GM23248 (cell line): ENCODE measurements around the gene OR56A4. TPM values are rescaled to one million over a fixed set of nuclear protein-coding genes. Genes with fewer than 3 reads are reported as not detected.

ENCODE experiments used
- DNase-seq: peaks from one replicate; pipeline ENCODE4 v3.0.0-alpha.2; 2015
- H2AFZ ChIP-seq: fragments of 200-600 bp; sonication (generic); 2 replicates; pipeline ENCODE4 v1.6.1; 2016; ENCODE audit warnings: antibody characterized with exemption
- H3F3A ChIP-seq: fragments of 200-600 bp; sonication (generic); 2 replicates; pipeline ENCODE4 v1.6.1; 2016; ENCODE audit warnings: mild to moderate bottlenecking, antibody characterized with exemption, mixed run types; ENCODE audit not compliant: insufficient read depth
- H3K27ac ChIP-seq: fragments of 200-600 bp; sonication (generic); 2 replicates; pipeline ENCODE4 v1.5.1; 2016; ENCODE audit warnings: mild to moderate bottlenecking
- H3K27me3 ChIP-seq: fragments of 200-600 bp; sonication (generic); replicated peaks from 2 replicates; pipeline ENCODE4 v1.6.1; 2016; ENCODE audit warnings: mild to moderate bottlenecking; ENCODE audit not compliant: insufficient read depth
- H3K36me3 ChIP-seq: fragments of 200-600 bp; sonication (generic); 2 replicates; pipeline ENCODE4 v1.6.1; 2016; ENCODE audit warnings: low read depth, mild to moderate bottlenecking
- H3K4me1 ChIP-seq: fragments of 200-600 bp; sonication (generic); 2 replicates; pipeline ENCODE4 v1.6.1; 2016; ENCODE audit warnings: mild to moderate bottlenecking; ENCODE audit not compliant: insufficient read depth
- H3K4me2 ChIP-seq: fragments of 200-600 bp; sonication (generic); one replicate; pipeline ENCODE4 v1.6.1; 2016; ENCODE audit warnings: mild to moderate bottlenecking; ENCODE audit not compliant: unreplicated experiment
- H3K4me3 ChIP-seq: fragments of 200-600 bp; sonication (generic); 2 replicates; pipeline ENCODE4 v1.5.1; 2016; ENCODE audit warnings: mild to moderate bottlenecking
- H3K79me2 ChIP-seq: fragments of 200-600 bp; sonication (generic); 2 replicates; pipeline ENCODE4 v1.6.1; 2016; ENCODE audit warnings: mild to moderate bottlenecking; ENCODE audit not compliant: insufficient read depth
- H3K9ac ChIP-seq: fragments of 200-600 bp; sonication (generic); 2 replicates; pipeline ENCODE4 v1.6.1; 2016; ENCODE audit warnings: mild to moderate bottlenecking
- H3K9me2 ChIP-seq: fragments of 200-600 bp; sonication (generic); 2 replicates; pipeline ENCODE4 v1.6.1; 2016; ENCODE audit warnings: mixed run types, mild to moderate bottlenecking, moderate library complexity; ENCODE audit not compliant: insufficient read depth
- H3K9me3 ChIP-seq: fragments of 200-600 bp; sonication (generic); one replicate; pipeline ENCODE4 v1.6.1; 2017; ENCODE audit warnings: low read depth
- H4K20me1 ChIP-seq: fragments of 200-600 bp; sonication (generic); 2 replicates; pipeline ENCODE4 v1.6.0; 2016; ENCODE audit not compliant: insufficient read depth
- EZH2 ChIP-seq: fragments of 200-600 bp; sonication (generic); IDR thresholded peaks from 2 replicates; pipeline ENCODE4 v1.6.1; 2018; ENCODE audit warnings: antibody characterized with exemption, mild to moderate bottlenecking; ENCODE audit not compliant: insufficient read depth, poor library complexity, severe bottlenecking
- EZH2phosphoT487 ChIP-seq: fragments of 200-600 bp; sonication (generic); IDR thresholded peaks from 2 replicates; pipeline ENCODE4 v1.6.1; 2018; ENCODE audit warnings: antibody characterized with exemption, moderate library complexity, mild to moderate bottlenecking, low read depth; ENCODE audit not compliant: insufficient read depth
- WGBS, 2 experiments: methylation state at CpG; one replicate each; pipeline ENCODE4 v1.1.6; 2015 to 2017; ENCODE audit warnings: low lambda C conversion rate in 2 of 2, low coverage in 1 of 2; ENCODE audit errors: missing lambda C conversion rate in 2 of 2; 5-methylcytosine and 5-hydroxymethylcytosine counted together
- in situ Hi-C: fragments of 300-500 bp; cut with MboI; formaldehyde crosslinking; loops from 2 replicates; pipeline ENCODE4 v1.15.0; 2020
- polyA plus RNA-seq: library from polyadenylated mRNA; unstranded; fragments of >200 nt; fragmentation: Nextera tagmentation; extraction: Ambion mirVana; gene quantifications from 2 replicates; pipeline ENCODE4 v1.2.1, GENCODE V29; 2016
- small RNA-seq: library from RNA; depleted of rRNA; stranded (forward); fragments of <200 nt; gene quantifications from one replicate; pipeline ENCODE3, GENCODE V24; 2014; ENCODE audit warnings: low read depth, low replicate concordance
- total RNA-seq: library from RNA; depleted of rRNA; stranded (reverse); fragments of >200 nt; shearing (Covaris generic); gene quantifications from 2 replicates; pipeline ENCODE4 v1.2.3, GENCODE V29; 2014; rRNA removed

OR56A4 gene
- total and polyA plus RNA-seq, 2 experiments from 2014 or later: not detected

- H3K79me2 ChIP-seq: no peaks in the 10 kb centered on the region
- H3K4me3 ChIP-seq: no peak overlapping the region
- no peak overlapping the region for H3K4me2 ChIP-seq
- in situ Hi-C loops: no loop called here
- DNase-seq: no peak
- 34 to 36% methylated on average over 3 of the region's 3 CpGs for WGBS, 2 experiments
- no peak overlapping the region for H3K9ac ChIP-seq
- no peaks in the 10 kb centered on the region for H3K9me2 ChIP-seq
- no peaks in the 10 kb centered on the region for H3F3A ChIP-seq
- H3K27me3 ChIP-seq: no peaks in the 10 kb centered on the region
- no peak overlapping the region for H2AFZ ChIP-seq
- H3K9me3 ChIP-seq: no peaks in the 10 kb centered on the region
- H3K4me1 ChIP-seq: no peaks in the 10 kb centered on the region
- H3K36me3 ChIP-seq: no peaks in the 10 kb centered on the region
- H3K27ac ChIP-seq: no peak overlapping the region
- no peaks in the 10 kb centered on the region for H4K20me1 ChIP-seq
- no peak for TF ChIP-seq EZH2
- no peak for TF ChIP-seq EZH2phosphoT487
Observed at GRCh38 chr11:5955586-5955985, 51.2 kb downstream of the OR56A4 start.

Small RNAs within 50 kb of the gene (small RNA-seq; reads per million reads assigned to genes)
- not detected for gene RNA5SP329

Other genes starting within 250 kb of the OR56A4 start
- not detected in 2 replicates for gene OR52N5, start 223.6 kb downstream of the OR56A4 start, total RNA-seq
- not detected in 2 replicates for gene OR52N5, start 223.6 kb downstream of the OR56A4 start, polyA plus RNA-seq
- not detected in 2 replicates for gene OR52N1, start 215.7 kb downstream of the OR56A4 start, total RNA-seq
- not detected in 2 replicates for gene OR52N1, start 215.7 kb downstream of the OR56A4 start, polyA plus RNA-seq
- not detected in 2 replicates for gene OR52N2, start 198.0 kb downstream of the OR56A4 start, total RNA-seq
- gene OR52N2, start 198.0 kb downstream of the OR56A4 start, polyA plus RNA-seq: not detected in 2 replicates
- not detected in 2 replicates for gene OR52E6, start 165.0 kb downstream of the OR56A4 start, total RNA-seq
- not detected in 2 replicates for gene OR52E6, start 165.0 kb downstream of the OR56A4 start, polyA plus RNA-seq
- gene OR52E8, start 149.3 kb downstream of the OR56A4 start, total RNA-seq: not detected in 2 replicates
- not detected in 2 replicates for gene OR52E8, start 149.3 kb downstream of the OR56A4 start, polyA plus RNA-seq
- gene OR52E4, start 126.3 kb downstream of the OR56A4 start, total RNA-seq: not detected in 2 replicates
- not detected in 2 replicates for gene OR52E4, start 126.3 kb downstream of the OR56A4 start, polyA plus RNA-seq
- not detected in 2 replicates for gene OR52E5, start 113.7 kb downstream of the OR56A4 start, total RNA-seq
- gene OR52E5, start 113.7 kb downstream of the OR56A4 start, polyA plus RNA-seq: not detected in 2 replicates
- not detected in 2 replicates for gene OR56A3, start 64.7 kb downstream of the OR56A4 start, total RNA-seq
- gene OR56A3, start 64.7 kb downstream of the OR56A4 start, polyA plus RNA-seq: not detected in 2 replicates
- not detected in 2 replicates for gene OR56A5, start 38.5 kb downstream of the OR56A4 start, total RNA-seq
- not detected in 2 replicates for gene OR56A5, start 38.5 kb downstream of the OR56A4 start, polyA plus RNA-seq
- gene OR52L1, start 20.0 kb downstream of the OR56A4 start, total RNA-seq: not detected in 2 replicates
- not detected in 2 replicates for gene OR52L1, start 20.0 kb downstream of the OR56A4 start, polyA plus RNA-seq
- not detected in 2 replicates for gene OR56A1, start 23.8 kb upstream of the OR56A4 start, total RNA-seq
- gene OR56A1, start 23.8 kb upstream of the OR56A4 start, polyA plus RNA-seq: not detected in 2 replicates
- not detected in 2 replicates for gene OR56B4, start 100.7 kb upstream of the OR56A4 start, total RNA-seq
- not detected in 2 replicates for gene OR56B4, start 100.7 kb upstream of the OR56A4 start, polyA plus RNA-seq
- gene OR52B2, start 163.4 kb upstream of the OR56A4 start, total RNA-seq: not detected in 2 replicates
- gene OR52B2, start 163.4 kb upstream of the OR56A4 start, polyA plus RNA-seq: not detected in 2 replicates
- gene OR52W1, start 192.3 kb upstream of the OR56A4 start, total RNA-seq: not detected in 2 replicates
- gene OR52W1, start 192.3 kb upstream of the OR56A4 start, polyA plus RNA-seq: not detected in 2 replicates
- not detected in 2 replicates for gene C11orf42, start 198.6 kb upstream of the OR56A4 start, total RNA-seq
- 0.16 TPM in 1 of 2 replicates, not detected in the other for gene C11orf42, start 198.6 kb upstream of the OR56A4 start, polyA plus RNA-seq
- 14.7 and 25.4 TPM in 2 replicates for gene FHIP1B, start 227.7 kb upstream of the OR56A4 start, total RNA-seq
- 9.2 and 10.9 TPM in 2 replicates for gene FHIP1B, start 227.7 kb upstream of the OR56A4 start, polyA plus RNA-seq
- gene CNGA4, start 232.1 kb upstream of the OR56A4 start, total RNA-seq: not detected in 2 replicates
- gene CNGA4, start 232.1 kb upstream of the OR56A4 start, polyA plus RNA-seq: not detected in 2 replicates